A549 (cell line): ENCODE data around the gene SENP6.

Experiments
- POLR2A ChIP-seq: IDR thresholded peaks from 2 replicates; pipeline ENCODE4 v1.6.1; 2012; ENCODE audit warnings: mild to moderate bottlenecking, low read length
- POLR2AphosphoS2 ChIP-seq: conservative IDR thresholded peaks from 2 replicates; pipeline ENCODE4 v1.6.1; 2012; ENCODE audit warnings: low read length, improper control_type of control experiment, inconsistent platforms
- RAD21 ChIP-seq, 2 experiments: fragments of >200 bp in 1 of 2; sonication (Bioruptor Twin) in 1 of 2; formaldehyde crosslinking in 1 of 2; IDR thresholded peaks in 1 of 2; conservative IDR thresholded peaks in 1 of 2; 2 replicates in 1 of 2; 3 replicates in 1 of 2; pipeline ENCODE4 v1.6.1; 2012 to 2018; ENCODE audit warnings: inconsistent platforms in 1 of 2
- ZSCAN20 ChIP-seq: fragments of 250-450 bp; sonication (Bioruptor Pico); IDR thresholded peaks from 2 replicates; pipeline ENCODE4 v1.8.0; 2022; ENCODE audit warnings: mild to moderate bottlenecking, moderate library complexity
- TF ChIP-seq, protein P1 (sequence below): fragments of 150-350 bp; IDR thresholded peaks from 2 replicates; pipeline ENCODE4 v1.6.1; 2014; ENCODE audit warnings: low read depth, mild to moderate bottlenecking, low read length
- TF ChIP-seq, protein P2 (sequence below): IDR thresholded peaks from 2 replicates; pipeline ENCODE4 v1.6.1; 2012
- TF ChIP-seq, protein P3 (sequence below): fragments of >200 bp; sonication (Bioruptor Twin); formaldehyde crosslinking; IDR thresholded peaks from 3 replicates; pipeline ENCODE4 v1.5.1; 2016

DNA sequence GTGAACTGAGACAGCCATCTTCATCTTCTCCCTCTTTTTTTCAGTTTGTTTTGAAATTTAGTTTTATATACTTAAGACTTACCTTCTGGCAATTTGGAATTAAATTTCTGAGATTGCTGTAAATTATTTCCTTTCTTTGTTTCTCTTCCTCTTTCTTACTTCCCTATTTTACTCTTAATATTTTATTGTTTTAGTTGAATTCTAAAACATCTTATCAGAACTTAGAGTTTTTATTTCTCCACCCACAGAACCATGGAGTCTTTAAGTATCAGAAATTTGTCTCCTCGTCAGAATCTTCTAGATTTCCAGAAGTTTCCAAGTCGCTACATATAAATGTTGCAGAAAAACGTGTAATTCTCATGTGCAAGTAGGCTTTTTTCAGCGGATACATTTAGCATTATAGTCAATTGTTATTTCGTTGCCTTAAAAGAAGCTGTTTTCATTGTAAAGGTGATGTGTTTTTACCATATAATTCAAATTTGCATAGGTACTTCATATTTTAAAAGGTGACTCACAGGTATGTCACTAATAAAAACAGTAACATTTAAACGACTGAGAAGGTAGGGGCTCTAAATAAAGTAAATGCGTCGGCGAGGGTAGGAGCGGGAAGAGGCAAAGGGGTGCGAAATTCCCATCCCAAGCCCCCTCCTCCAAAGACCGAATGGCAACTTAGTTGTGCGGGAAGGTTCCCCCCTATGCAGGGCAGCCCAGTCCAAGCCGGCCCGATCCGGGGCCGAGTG is 146.5 kb downstream of the SENP6 start:
- TF ChIP-seq POLR2AphosphoS2 = no peak
- TF ChIP-seq, protein P1, sequence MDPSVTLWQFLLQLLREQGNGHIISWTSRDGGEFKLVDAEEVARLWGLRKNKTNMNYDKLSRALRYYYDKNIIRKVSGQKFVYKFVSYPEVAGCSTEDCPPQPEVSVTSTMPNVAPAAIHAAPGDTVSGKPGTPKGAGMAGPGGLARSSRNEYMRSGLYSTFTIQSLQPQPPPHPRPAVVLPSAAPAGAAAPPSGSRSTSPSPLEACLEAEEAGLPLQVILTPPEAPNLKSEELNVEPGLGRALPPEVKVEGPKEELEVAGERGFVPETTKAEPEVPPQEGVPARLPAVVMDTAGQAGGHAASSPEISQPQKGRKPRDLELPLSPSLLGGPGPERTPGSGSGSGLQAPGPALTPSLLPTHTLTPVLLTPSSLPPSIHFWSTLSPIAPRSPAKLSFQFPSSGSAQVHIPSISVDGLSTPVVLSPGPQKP = no peak
- TF ChIP-seq, protein P2, sequence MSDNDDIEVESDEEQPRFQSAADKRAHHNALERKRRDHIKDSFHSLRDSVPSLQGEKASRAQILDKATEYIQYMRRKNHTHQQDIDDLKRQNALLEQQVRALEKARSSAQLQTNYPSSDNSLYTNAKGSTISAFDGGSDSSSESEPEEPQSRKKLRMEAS = no peak
- TF ChIP-seq, protein P3, sequence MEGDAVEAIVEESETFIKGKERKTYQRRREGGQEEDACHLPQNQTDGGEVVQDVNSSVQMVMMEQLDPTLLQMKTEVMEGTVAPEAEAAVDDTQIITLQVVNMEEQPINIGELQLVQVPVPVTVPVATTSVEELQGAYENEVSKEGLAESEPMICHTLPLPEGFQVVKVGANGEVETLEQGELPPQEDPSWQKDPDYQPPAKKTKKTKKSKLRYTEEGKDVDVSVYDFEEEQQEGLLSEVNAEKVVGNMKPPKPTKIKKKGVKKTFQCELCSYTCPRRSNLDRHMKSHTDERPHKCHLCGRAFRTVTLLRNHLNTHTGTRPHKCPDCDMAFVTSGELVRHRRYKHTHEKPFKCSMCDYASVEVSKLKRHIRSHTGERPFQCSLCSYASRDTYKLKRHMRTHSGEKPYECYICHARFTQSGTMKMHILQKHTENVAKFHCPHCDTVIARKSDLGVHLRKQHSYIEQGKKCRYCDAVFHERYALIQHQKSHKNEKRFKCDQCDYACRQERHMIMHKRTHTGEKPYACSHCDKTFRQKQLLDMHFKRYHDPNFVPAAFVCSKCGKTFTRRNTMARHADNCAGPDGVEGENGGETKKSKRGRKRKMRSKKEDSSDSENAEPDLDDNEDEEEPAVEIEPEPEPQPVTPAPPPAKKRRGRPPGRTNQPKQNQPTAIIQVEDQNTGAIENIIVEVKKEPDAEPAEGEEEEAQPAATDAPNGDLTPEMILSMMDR = no peak
- no peak for TF ChIP-seq RAD21 (conservative IDR thresholded peaks at IDR 0.05 in 1 of 2, IDR thresholded peaks at IDR 0.05 in 1 of 2)
- no peak for TF ChIP-seq POLR2A
- TF ChIP-seq ZSCAN20 (CRISPR knock-in tag) = no peak
